ENCODE measurements around the gene HK2. TPM values are rescaled to one million over a fixed set of nuclear protein-coding genes. Genes with fewer than 3 reads are reported as not detected.
"Not testable (repeated sequence)": the region's sequence is repeated elsewhere in the genome, so short reads cannot be mapped to it uniquely, and the experiment has no call there.

HK2 gene
- total RNA-seq, 1 donor from 2014 or later, result 77.1 TPM

DNA sequence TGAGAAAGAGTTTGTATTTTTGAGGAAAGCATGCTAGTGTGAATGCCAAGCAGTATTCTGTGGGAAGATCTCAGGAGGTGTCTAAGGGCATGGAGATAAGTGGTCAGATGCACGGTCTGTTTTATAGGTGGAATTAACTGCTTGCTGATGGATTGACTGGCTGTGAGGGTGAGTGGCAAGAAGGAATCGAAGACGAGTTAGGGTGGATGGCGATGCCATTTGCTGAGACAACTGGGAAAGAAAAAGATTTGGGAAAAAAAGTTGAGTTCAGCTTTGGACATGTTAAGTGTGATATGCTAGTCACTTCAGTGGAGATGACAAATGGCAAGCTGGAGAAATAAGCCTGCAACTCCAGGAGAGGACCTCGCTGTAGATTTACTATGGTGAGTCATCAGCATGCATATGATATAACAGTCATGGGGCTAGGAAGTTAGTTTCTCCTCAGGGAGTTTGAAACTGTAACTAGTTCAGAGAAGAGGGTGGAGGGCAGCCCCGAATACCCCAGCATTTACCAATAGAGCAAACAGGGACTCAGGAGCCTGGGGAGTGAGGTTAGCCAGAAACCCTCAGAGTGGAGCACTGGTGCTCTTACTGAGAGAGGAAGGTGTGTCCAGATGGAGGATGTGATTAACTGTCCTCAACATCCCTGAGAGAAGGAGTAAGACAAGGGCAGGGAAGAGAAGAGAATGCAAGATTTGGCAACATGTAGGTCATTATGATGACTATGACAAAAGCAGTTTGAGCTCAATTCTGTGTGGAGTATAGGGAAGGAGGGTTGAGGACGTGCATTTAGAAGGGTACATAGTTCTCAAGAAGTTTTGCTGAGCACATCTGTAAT lies 2.0 kb upstream of the HK2 start:
- no peak for ATAC-seq
- H3K4me3 ChIP-seq, result no peak overlapping the region
- intact Hi-C loops (cut with DNase I), result no loop called here

DNA sequence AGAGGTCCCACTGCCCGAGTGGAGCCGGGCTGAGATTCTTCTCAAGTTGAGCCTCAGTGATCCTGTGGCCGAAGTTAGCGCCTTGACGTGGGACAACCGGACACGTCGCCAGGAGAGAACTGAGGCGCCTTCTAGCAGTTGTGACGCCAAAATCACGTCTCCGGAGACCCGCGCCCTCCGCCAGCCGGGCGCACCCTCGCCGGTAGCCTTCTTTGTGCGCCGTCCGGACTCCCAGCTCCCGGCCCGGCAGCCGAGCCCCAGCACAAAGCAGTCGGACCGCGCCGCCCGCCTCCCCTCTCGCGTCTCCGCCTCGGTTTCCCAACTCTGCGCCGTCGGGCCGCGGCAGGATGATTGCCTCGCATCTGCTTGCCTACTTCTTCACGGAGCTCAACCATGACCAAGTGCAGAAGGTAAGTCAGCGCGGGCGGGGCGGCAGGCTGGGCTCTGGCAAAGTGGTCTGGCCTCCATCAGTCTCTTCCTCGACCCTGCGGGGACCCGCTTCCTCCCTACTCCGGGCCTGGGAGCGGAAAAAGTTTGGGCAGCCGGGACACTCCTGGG lies 386 bp downstream of the HK2 start:
- Histone ChIP-seq H3K27ac (peak overlapping the region; percentile 86), H3K4me3 (peak overlapping the region; percentile 77), H3K4me1 (peaks cover 11% of the 10 kb centered on the region)
- H3K27me3 ChIP-seq; intact Hi-C loops (cut with DNase I); H3K9me3 ChIP-seq; H3K36me3 ChIP-seq: not testable (repeated sequence)
- DNase-seq (peak; percentile 79), ATAC-seq (peak; percentile 1)

More for the DNA sequence above, 2.0 kb upstream of the HK2 start:
- Histone ChIP-seq H3K9me3 (no peaks in the 10 kb centered on the region), H3K4me1 (peaks cover 7% of the 10 kb centered on the region), H3K36me3 (no peaks in the 10 kb centered on the region), H3K27me3 (no peaks in the 10 kb centered on the region), H3K27ac (no peak overlapping the region)
- TF ChIP-seq CTCF (IDR thresholded peaks at IDR 0.05), result no peak
- DNase-seq, result no peak

GRCh38 chr2:74834792-74835755 lies 1.1 kb downstream of the HK2 start:
- ATAC-seq (peak; percentile 58), DNase-seq (peak; percentile 88)
- Histone ChIP-seq H3K27me3 (no peaks in the 10 kb centered on the region), H3K27ac (peak overlapping the region; percentile 86), H3K36me3 (no peaks in the 10 kb centered on the region), H3K9me3 (no peaks in the 10 kb centered on the region), H3K4me3 (peak overlapping the region; percentile 77), H3K4me1 (peaks cover 11% of the 10 kb centered on the region)
- intact Hi-C loops (cut with DNase I), result no loop called here
- no peak for TF ChIP-seq CTCF (IDR thresholded peaks at IDR 0.05)

- TF ChIP-seq CTCF (IDR thresholded peaks at IDR 0.05), result peak; percentile 75
- Histone ChIP-seq H3K36me3 (no peaks in the 10 kb centered on the region), H3K4me3 (peak overlapping the region; percentile 77), H3K27me3 (no peaks in the 10 kb centered on the region), H3K9me3 (no peaks in the 10 kb centered on the region), H3K4me1 (peaks cover 11% of the 10 kb centered on the region), H3K27ac (peak overlapping the region; percentile 86)
- peak; percentile 6 for ATAC-seq
- DNase-seq, result no peak
- intact Hi-C loops (cut with DNase I), result no loop called here
These were observed 2.1 kb downstream of the HK2 start for GRCh38 chr2:74835831-74836674.

- ATAC-seq (no peak), DNase-seq (no peak)
- no peaks in the 10 kb centered on the region for H3K36me3 ChIP-seq
- H3K9me3 ChIP-seq, result no peaks in the 10 kb centered on the region
- peaks cover 11% of the 10 kb centered on the region for H3K4me1 ChIP-seq
- no peaks in the 10 kb centered on the region for H3K27me3 ChIP-seq
- H3K4me3 ChIP-seq, result peak overlapping the region; percentile 77
- no peak for TF ChIP-seq CTCF (IDR thresholded peaks at IDR 0.05)
- H3K27ac ChIP-seq, result peak overlapping the region; percentile 86
- intact Hi-C loops (cut with DNase I), result no loop called here
These were observed 2.9 kb downstream of the HK2 start for GRCh38 chr2:74836675-74837401.
